C4-2B (cell line): ENCODE data around the gene NFXL1.

Source experiments
- ZFX ChIP-seq: fragments of 450-650 bp; IDR thresholded peaks from 2 replicates; pipeline ENCODE4 v1.6.1; 2017
- TF ChIP-seq, protein P1 (sequence below): fragments of 450-650 bp; conservative IDR thresholded peaks from 2 replicates; pipeline ENCODE4 v1.5.1; 2017; ENCODE audit warnings: mild to moderate bottlenecking

- TF ChIP-seq ZFX, result no peak
- TF ChIP-seq, protein P1, sequence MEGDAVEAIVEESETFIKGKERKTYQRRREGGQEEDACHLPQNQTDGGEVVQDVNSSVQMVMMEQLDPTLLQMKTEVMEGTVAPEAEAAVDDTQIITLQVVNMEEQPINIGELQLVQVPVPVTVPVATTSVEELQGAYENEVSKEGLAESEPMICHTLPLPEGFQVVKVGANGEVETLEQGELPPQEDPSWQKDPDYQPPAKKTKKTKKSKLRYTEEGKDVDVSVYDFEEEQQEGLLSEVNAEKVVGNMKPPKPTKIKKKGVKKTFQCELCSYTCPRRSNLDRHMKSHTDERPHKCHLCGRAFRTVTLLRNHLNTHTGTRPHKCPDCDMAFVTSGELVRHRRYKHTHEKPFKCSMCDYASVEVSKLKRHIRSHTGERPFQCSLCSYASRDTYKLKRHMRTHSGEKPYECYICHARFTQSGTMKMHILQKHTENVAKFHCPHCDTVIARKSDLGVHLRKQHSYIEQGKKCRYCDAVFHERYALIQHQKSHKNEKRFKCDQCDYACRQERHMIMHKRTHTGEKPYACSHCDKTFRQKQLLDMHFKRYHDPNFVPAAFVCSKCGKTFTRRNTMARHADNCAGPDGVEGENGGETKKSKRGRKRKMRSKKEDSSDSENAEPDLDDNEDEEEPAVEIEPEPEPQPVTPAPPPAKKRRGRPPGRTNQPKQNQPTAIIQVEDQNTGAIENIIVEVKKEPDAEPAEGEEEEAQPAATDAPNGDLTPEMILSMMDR, result no peak
These were observed 66.3 kb downstream of the NFXL1 start for GRCh38 chr4:47848041-47848440.
